ENCODE results near the gene STN1.
A peak's percentile ranks its signal among the peaks of the same experiment; 100 is the strongest.

Gene STN1

DNA sequence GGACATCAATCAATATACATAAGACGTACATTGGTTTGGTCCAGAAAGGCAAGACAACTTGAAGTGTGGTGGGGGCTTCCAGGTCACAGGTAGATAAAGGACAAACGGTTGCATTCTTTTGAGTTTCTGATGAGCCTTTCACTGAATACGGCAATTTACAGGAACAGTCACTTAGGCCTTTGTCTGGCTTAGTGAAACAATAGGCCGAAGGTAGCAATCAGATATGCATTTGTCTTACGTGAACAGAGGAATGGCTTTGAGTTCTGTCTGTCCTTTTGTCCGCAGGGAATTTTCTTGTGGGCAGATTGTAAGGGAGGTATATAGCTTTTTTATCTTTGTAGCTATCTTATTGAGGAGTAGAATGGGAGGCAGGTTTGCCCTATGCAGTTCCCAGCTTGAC, 10.8 kb upstream of the STN1 start:
- FAIRE-seq = no peak

DNA sequence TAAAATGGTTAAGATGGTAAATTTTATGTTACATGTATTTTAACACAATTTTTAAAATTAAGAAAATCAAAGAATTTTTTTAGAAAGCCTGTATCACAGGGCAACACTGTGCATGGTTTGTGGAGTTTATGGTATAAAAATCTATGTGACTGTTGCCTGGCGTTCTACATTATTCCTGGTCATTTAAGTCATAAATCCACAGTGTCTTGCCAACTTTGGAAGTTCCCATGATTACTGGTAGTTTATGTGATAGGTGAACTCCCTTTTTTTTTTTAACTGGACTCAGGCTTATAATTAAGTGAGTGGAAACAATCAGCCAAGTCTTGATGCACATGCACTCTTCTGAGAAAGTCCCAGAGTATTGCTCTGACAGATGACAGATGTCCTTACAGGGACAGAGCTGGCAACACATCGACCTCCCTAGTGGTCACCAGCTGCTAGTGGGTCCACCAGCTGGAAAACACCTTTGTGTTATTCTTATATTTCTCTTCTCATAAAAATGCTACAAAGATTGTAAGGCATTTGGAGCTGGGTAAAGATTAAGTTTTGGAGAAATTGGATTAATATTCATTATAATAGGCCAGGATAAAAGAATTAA, 8.8 kb upstream of the STN1 start:
- FAIRE-seq = peak; percentile 58

DNA sequence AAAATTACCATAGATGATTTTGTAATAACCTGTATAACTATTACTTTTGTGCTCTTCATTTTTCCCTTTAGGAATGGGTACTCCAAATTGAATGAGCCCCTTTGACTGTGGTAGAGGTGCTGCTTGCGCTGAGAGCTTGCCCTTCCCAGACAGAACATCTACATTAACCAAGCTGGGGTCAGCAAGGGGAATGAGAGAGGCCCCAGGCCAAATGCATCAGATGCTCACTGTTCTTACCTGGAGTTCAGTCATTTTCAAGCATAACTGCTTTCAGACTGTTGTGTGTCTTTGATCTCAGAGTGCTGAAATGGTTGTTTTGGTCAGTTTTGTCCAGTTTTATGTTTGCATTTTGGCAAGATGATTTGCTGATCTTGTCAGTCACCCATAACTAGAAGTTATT, 7.6 kb upstream of the STN1 start:
- no peak for FAIRE-seq

DNA sequence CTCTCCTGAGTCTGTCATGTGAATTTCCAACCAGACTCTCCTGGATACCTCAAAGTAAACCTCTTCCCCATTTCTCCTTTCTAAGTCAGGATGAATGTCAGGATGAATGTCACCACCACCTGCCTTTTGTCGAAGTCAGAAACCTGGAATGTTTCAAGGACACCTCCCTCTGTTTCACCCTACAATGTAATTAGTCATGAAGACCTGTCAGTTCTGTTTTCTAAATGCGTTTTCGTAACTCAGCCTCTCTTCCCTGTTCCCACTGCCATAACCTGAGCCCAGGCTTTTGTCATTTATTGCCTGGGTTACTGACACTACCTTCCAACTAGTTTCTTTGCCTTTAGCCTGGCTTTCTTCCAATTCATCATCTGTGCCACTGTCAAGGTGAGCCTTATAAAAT, 5.5 kb upstream of the STN1 start:
- FAIRE-seq = no peak

DNA sequence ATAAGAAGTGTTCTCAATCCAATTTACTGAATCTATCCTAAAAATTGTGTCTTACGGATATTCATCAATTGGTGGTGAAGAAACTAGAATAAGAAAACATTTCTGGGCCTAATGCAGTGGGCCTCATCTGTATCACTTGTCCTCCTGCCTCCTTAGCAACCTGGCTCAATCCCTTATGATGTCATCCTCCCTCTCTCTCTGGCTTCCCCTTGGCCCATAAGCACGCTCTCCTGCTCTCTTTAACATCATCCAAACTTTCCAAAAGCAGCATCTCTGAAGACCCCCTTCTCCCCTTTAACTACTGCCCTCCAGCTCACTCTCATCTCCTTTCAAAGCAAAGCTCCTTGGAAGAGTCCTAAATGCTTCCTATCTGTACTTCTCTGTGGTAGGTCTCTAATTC, 4.7 kb upstream of the STN1 start:
- FAIRE-seq = no peak

DNA sequence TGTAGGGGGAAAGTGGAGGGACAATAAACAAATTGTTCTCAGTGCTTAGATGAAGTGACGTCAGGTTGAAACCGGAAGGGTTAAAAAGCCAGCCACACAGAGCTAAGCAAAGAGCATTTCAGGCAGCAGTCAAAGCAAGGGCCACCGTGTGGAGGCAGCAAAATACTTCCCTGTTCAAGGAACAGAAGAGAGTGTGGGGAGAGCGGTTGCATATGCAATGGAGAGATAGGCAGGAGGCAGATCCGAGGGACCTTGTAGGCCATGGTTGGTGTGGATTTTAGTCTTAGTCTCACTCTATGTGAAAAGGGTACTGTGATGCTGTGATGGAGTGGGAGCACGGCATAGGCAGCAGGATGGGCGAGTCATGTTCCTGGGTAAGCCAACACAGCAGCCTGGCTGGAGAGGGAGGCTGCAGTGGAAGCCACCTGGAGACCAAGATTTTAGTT, 3.8 kb upstream of the STN1 start:
- no peak for FAIRE-seq

DNA sequence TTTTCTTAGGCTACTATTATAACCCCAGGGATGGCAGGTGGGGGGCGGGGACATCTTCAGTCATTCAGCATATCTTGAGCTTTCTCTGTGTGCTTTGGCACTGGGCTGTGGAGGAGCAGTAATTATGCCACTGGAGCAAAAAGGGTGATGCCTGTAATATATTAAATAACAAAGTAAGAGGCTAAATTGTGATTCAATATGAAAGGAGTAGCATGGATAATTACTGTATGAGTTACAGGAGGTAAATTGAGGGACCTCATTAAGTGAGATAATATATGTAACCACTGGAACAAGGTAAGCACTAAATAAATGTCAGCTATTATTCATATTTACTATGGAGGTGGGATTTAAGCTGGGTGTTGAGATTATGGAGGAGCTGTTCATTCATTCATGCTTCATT, 3.3 kb upstream of the STN1 start:
- no peak for FAIRE-seq

DNA sequence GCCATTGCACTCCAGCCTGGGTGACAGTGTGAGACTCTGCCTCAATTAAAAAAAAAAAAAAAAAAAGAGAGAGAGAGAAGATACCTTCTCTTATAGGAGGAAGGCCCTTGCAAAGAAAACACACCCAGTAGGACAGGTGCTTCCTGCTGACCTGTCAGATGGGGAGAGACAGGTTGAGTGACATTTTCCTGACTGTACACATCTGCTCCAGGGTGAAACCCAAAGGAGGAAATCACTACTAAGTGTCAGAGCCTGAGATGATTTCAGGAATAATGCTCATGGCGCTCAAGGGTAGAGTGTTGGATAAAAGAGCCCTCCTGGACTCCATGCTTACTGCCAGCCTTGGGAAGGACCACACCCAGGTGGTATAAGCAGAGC, 1.7 kb upstream of the STN1 start:
- no peak for FAIRE-seq

DNA sequence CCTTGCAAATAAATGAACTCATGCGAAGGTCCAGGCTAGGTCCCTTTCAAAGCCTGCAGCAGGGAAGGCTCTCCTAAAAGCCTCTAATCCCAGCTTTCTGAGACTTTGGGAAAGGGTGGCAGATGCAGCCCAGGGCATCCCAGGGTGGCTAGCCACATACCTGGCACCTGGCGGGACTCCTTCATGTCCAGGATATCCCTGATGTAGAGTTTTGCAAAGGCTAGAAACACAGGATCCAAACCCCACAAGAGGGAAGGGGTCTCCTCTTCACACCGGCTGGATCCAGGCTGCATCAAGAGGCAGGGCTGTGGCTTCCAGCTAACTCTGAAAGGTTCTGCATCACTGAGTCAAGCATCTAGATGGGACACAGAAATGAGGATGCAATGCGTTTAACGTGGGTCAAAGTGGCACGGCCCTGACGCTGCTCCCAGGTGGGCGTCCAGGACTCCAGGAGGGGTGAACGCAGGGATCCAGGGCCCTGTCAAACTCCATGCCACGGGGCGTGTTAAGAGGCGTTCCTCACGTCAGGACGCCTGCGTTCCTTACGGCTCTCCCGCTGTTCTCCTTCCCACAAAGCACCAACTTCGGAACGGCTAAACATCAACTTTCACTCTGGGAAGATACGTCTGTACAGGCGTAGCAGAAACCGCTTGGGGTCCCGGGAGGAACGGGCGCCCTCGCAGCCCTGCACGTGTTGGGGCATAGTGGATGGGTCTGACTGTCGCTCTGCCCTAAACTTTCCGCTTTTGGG, 507 bp downstream of the STN1 start:
- FAIRE-seq = no peak

DNA sequence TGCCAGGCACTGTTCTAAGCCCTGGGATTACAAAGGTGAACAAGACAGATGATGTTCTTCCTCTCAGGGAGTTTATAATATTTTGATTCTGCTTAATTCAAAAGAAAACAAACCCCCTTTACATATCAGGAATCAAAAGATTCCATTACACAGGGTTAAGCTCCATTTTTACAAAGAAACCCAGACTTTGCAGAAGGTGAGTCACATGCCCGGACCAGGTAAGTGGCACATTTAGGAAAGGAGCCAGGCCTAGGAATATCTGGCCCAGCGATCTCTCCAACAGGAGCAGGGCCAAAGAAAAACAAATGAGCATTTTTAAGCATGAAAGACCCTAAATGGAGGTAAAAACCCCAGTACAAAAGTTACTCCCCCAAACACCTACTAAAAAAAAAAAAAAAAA, 1.1 kb downstream of the STN1 start:
- no peak for FAIRE-seq

DNA sequence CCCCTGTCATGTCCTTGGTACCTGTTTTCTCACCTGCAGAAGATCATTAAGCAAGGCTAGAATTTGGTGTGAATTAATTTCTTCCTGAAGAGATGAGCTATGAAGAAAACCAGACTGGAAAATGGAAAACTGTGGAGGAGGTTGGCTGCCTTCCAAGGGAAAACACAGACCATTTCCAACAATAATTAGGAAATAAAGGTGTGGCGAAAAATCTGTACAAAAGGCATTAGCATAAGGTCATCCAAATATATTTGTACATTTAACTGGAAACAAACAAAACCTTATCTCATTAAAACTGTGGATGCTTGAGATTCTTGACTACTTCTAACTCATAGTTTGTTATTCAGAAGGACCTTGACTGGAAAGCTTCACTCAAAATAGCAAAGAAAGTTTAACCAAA, 1.7 kb downstream of the STN1 start:
- FAIRE-seq = no peak

DNA sequence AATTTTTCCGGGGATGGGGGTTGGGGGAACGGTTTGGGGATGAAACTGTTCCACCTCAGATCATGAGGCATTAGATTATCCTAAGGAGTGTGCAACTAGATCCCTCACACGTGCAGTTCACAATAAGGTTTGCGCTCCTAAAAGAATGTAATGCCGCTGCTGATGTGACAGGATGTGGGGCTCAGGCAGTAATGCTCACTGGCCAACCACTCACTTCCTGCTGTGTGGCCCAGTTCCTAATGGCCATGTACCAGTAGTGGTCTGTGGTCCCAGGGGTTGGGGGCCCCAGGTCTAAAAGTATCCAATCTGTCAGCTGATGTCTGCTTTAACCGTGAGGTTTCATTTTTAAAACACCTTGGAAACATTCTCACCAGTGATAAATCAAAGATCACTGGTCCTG, 2.2 kb downstream of the STN1 start:
- FAIRE-seq = no peak

DNA sequence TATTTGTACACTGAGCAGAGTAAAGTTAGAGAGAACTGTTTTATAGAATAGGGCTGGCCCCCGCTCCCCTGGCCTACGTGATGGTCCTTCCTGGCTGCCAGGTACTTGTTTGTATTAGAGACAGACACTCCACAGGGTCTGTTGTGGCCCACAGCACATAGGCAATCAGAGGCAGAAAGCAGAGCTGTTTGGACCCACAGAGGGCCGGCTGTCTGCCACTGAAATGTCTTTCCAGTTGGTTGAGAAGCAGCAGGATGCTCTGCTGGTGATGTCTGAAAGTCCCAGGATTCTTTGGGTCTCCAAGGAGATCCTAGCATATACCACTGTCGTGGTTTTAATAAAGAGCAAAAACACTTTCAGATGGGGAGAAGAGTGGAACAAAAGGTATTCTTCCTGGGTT, 5.2 kb downstream of the STN1 start:
- no peak for FAIRE-seq

DNA sequence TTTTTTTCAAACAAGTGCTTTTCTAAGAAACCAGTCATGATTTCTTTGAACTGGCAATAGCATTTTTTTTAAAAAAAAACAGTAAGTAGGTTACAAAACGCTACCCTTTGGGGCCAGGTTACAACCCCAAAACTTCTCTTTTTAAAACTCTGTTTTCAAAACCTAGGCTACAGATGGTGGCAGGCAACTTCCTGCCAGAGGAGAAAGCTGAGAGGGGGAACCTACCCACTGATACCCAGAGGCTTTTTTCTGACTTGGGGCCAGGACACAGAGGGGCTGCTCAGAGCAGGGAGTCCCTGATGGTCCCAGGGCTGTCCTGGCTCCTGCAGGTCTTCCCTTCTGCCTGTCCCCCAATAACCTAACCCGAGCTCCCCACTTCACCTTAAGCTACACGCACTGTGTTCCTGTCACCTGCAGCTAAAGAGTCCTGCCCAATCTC, 6.9 kb downstream of the STN1 start:
- FAIRE-seq = no peak

DNA sequence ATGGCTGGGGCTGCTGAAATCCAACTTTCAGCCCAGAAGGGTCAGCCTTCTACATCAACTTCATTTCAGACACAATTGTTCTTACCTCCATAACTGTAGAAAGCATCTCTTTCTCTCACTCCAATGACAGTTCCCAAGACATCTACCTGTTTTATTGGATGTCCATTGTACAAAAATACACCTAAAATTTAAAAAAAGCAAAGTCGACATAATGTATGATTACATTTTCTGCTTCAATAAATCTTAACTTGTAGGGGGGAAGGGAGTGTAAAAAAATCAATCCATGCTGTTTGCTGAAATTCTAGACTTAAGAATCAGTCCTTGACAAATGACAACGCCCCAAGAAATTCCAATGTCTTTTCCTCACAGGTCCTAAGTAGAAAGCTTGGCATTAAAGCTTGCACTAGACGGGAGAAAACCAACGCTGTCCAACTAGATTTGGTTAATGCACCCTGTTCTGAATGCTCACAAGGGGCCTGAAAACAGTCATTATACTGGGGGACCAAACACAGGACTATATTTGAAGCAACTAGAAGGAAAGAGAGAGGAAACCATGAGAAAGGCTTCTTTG, 7.5 kb downstream of the STN1 start:
- no peak for FAIRE-seq

DNA sequence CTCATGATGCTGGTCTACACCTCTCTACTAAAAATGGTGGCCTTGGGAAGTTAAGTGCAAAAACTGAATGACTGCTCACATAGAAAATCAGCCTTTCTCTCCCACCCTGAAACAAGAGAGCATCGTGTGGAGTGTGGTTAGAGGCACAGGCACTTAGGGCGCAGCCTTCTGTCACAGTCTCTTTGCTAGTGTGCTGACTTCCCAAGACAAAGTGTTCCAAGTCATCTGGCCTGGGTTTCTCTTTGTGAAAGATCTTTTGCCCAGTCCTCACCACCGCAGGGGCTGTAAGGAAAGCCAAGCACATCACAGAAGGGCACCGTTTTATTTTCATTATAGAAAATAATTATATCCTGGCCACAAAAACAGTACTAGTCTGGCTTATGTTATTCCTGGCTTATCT, 12.5 kb downstream of the STN1 start:
- no peak for FAIRE-seq

DNA sequence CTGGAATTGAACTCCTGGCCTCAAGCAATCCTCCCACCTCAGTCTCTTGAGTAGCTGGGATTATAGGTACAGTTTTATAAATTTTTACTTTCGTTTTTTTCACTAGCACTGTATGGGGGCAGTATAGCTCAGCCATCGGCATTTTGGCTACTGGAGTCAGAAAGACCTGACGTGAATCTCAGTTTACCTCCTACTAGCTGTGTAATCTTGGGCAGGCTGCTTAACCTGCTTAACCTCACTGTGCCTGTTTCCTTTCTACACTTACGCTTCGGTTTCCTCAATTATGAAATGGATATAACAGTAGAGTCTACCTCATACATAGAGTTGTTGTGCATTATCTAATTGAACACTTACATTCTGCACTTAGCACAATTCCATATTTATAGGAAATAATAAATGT, 16.7 kb downstream of the STN1 start:
- no peak for FAIRE-seq

DNA sequence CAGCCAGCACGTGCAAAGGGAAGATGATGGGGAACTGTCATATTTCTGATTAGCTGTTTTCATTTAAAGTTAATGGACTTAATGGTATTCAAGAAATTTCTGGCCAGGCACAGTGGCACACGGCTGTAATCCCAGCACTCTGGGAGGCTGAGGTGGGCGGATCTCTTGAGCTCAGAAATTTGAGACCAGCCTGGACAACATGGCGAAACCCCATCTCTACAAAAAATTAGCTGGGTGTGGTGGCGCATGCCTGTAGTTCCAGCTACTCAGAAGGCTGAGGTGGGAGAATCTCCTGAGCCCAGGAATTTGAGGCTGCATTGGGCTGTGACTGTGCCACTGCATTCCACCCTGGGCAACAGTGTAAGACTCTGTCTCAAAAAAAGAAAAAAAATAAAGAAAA, 18.7 kb downstream of the STN1 start:
- no peak for FAIRE-seq

DNA sequence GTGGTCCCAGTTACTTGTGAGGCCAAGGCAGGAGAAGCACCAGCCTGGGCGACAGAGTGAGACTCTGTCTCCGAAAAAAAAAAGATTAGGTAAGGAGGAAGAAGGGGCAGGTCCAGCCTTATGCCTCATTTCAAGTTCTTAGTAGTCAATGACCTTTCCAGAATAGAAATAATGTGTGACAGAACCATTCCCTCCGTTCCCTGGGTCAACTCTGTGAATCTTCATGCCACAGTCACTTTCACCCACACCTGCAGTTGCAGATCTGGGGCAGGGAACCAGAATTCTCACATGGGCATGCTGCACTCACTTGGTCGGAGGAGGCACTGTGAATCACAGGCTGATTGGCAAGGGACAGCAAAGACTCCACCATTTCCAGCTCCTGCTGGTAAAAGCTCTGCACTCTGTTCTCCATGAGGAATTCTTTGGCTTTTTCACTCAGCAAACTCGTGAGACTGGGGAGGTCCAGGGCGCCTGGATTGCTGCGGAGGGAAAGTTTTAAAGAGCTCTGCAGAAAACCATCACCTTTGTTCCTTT, 20.7 kb downstream of the STN1 start:
- no peak for FAIRE-seq

DNA sequence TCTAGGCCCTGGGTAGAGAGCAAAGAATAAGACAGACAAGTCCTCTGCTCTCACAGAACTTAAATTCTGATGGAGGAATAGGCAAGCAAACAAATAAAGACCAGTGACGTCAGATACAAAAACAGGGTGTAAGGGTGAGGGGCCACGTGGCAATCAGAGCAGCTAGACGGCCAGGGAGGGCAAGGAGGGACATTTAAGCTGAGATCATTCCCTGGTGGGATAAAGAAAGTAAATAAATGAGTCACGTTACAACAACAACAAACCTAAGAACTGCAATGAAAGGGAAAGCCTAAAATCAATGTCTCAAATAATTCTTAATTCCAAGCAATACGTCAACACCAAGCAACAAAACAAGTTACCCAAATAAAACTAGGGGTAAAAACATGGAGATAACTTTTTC, 21.8 kb downstream of the STN1 start:
- FAIRE-seq = no peak

DNA sequence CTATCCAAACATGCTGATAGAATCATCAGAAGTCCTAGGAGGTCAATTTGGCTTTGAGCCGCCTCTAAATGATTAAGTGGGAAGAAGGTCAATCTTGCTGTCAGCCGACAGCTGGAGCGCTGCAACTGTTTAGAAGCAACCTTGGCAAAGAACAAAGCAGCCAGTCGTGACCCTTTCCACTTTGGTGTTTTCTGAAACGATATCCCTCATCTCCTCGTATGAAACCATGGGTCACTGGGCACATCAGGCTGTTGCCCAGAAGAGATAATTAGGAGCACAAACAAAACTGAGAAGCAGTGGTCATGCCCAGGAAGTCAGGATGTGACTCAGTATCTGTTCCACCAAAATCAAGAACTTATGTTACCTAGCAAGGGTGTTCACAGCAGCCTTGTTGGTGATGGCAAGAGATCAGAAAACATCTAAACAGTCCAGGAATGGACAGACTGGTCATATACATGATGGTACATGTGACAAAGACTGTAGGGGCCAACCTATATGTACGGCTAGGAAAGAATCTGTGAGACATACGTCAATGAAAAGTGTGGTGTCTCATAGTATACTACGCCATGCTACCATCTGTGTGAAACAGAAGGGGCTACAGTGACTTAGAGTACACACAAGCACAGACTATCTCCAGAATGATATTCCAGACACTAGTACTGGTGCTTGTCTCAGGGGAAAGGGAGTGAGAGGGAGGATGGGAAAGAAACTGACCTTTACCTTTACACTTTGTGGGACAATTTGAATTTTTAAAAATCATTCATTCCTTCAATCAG, 22.4 kb downstream of the STN1 start:
- FAIRE-seq = no peak

DNA sequence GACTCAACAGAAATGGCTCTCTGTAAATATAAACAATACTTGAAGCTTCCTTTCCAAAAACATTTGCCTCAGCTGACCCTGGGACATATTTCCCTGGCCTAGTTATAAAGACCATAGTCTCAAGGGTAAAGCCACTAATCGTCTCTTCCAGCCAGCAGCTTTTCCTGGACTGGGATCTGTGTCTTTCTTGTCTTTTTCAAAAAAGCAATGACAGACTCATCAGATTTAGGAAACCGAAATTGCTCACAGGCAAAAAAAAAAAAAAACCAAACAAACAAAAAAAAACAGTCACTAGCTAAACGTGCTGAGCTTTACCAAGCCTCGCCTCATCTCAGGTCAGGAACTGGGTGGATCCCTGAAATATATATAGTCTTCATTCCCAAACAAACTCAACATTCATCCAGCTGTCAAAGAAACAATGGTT, 23.5 kb downstream of the STN1 start:
- peak; percentile 68 for FAIRE-seq

DNA sequence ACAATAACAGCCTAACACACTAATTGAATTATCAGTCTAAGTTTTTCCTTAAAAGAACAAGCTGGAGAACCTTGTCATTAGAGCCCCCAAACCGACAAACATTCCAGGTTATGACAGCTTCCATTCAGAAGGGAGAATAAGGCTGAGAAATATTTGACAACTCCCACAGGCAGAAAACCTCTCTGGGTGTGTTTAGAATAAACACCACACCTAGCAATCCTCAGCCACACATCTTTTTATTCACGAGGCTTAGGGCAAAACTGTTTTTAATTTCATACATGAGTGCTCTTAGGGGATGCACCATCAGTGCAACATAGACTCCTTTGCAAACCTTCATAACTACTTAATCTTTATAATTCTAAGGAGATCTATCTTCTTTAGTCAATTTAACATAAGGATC, 24.2 kb downstream of the STN1 start:
- FAIRE-seq = no peak
